SK-N-MC (cell line): ENCODE data around the gene PRDM15.

ENCODE experiments used
- EZH2 ChIP-seq: fragments of 200-600 bp; sonication (generic); IDR thresholded peaks from one replicate; pipeline ENCODE4 v1.6.1; 2017; ENCODE audit warnings: antibody characterized with exemption
- FOXP2 ChIP-seq: optimal IDR thresholded peaks from 2 replicates; pipeline ENCODE3; 2011; ENCODE audit warnings: mild to moderate bottlenecking, moderate library complexity; ENCODE audit not compliant: insufficient read depth; ENCODE audit errors: extremely low read length, control extremely low read depth
- POLR2AphosphoS5 ChIP-seq: IDR thresholded peaks from 2 replicates; pipeline ENCODE4 v1.6.1; 2012; ENCODE audit warnings: mild to moderate bottlenecking, low read depth, low read length, borderline replicate concordance

- TF ChIP-seq EZH2 (no peak), POLR2AphosphoS5 (no peak), FOXP2 (no peak)
Observed at GRCh38 chr21:41851090-41851790, 27.9 kb downstream of the PRDM15 start.
